Nephron progenitor cell (in vitro differentiated cells): ENCODE measurements around the gene SIRPB2.
A peak's percentile ranks its signal among the peaks of the same experiment; 100 is the strongest.

ENCODE experiments used
- DNase-seq: peaks from one replicate; pipeline ENCODE4 v3.0.0; 2021
- H3K27ac Mint-ChIP-seq: 2 replicates; pipeline ENCODE4 v1.8.0; 2021; ENCODE audit warnings: mild to moderate bottlenecking, moderate library complexity, mixed read lengths
- H3K27me3 Mint-ChIP-seq: 2 replicates; pipeline ENCODE4 v1.8.0; 2021; ENCODE audit warnings: mild to moderate bottlenecking, low read depth, mixed read lengths; ENCODE audit not compliant: poor library complexity
- H3K36me3 Mint-ChIP-seq: 2 replicates; pipeline ENCODE4 v1.8.0; 2021; ENCODE audit warnings: low read depth, mixed read lengths
- H3K4me1 Mint-ChIP-seq: 2 replicates; pipeline ENCODE4 v1.8.0; 2021; ENCODE audit warnings: mixed read lengths
- H3K4me3 Mint-ChIP-seq: 2 replicates; pipeline ENCODE4 v1.8.0; 2021; ENCODE audit warnings: mild to moderate bottlenecking, moderate library complexity, mixed read lengths
- H3K9me3 Mint-ChIP-seq: 2 replicates; pipeline ENCODE4 v1.8.0; 2021; ENCODE audit warnings: mild to moderate bottlenecking, moderate library complexity, mixed read lengths
- TF ChIP-seq, protein P1 (sequence below): fragments of 200-600 bp; sonication (generic); IDR thresholded peaks from 2 replicates; pipeline ENCODE4 v1.5.0; 2021; ENCODE audit warnings: antibody characterized with exemption

Gene SIRPB2

DNA sequence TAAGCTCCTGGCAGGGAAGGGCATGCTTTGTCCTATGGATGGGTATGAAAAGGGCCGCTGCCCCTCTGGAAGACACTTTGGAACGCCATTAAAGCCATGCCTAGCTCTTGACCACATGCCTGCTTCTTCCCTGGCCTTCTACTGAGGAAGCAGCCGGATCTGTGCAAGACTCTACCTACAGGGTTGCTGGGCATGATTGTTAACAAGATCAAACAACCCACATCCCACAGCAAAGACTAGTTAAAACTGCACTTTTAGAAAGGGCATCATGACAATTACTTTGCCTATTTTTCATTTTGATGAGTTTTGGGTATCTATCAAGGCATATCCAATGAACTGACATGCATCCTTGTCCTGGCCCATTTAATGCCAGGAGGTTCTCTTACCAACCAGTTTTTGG lies 50.1 kb downstream of the SIRPB2 start:
- Mint-ChIP-seq H3K4me1 (no peaks in the 10 kb centered on the region), H3K27me3 (no peaks in the 10 kb centered on the region), H3K27ac (no peak overlapping the region), H3K9me3 (no peaks in the 10 kb centered on the region), H3K4me3 (no peak overlapping the region), H3K36me3 (peaks cover 38% of the 10 kb centered on the region)
- DNase-seq, result no peak
- TF ChIP-seq, protein P1, sequence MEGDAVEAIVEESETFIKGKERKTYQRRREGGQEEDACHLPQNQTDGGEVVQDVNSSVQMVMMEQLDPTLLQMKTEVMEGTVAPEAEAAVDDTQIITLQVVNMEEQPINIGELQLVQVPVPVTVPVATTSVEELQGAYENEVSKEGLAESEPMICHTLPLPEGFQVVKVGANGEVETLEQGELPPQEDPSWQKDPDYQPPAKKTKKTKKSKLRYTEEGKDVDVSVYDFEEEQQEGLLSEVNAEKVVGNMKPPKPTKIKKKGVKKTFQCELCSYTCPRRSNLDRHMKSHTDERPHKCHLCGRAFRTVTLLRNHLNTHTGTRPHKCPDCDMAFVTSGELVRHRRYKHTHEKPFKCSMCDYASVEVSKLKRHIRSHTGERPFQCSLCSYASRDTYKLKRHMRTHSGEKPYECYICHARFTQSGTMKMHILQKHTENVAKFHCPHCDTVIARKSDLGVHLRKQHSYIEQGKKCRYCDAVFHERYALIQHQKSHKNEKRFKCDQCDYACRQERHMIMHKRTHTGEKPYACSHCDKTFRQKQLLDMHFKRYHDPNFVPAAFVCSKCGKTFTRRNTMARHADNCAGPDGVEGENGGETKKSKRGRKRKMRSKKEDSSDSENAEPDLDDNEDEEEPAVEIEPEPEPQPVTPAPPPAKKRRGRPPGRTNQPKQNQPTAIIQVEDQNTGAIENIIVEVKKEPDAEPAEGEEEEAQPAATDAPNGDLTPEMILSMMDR, result no peak

DNA sequence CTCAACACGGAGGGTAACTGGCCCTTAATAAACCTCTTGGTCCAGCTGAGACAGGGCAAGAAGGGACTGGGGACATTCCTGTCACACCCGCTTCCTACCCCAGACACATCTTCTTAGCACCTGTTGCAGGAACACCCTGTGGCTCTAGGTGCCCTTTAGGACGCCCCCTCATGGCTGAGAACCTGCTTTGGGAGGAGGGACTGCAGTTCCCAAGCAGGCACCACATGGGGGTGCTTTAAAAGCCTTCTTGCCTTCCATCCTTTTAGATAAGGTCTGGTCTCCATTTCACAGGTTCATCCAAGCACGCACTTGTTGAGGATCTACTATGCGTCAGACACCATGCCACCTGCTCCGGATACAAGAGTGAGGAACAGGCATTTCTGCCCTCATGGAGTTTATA lies 51.2 kb downstream of the SIRPB2 start:
- H3K36me3 Mint-ChIP-seq, result peaks cover 30% of the 10 kb centered on the region
- TF ChIP-seq, protein P1, result no peak
- no peak overlapping the region for H3K4me3 Mint-ChIP-seq
- DNase-seq, result no peak
- H3K9me3 Mint-ChIP-seq, result no peaks in the 10 kb centered on the region
- H3K27ac Mint-ChIP-seq, result peak overlapping the region; percentile 73
- H3K27me3 Mint-ChIP-seq, result no peaks in the 10 kb centered on the region
- no peaks in the 10 kb centered on the region for H3K4me1 Mint-ChIP-seq

DNA sequence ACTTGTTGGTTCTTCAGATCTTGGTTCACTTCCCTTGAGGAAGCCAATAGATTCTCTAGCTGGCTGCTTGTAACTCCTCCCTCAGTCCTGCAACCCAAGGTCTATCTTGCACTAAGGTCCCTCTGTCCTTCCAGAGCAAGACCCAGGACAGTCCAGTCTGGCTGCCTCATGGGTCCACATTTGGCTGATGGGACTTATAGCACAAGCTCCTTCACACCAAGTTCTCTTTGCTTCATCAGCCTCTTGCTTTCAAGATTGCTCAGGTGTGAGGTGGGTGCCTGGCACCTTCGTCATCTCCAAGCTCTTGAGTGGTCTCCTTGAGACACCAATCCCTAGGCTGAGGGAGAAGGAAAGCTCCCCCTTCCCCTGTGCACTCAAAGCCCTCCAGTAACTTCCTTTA lies 52.9 kb downstream of the SIRPB2 start:
- Mint-ChIP-seq H3K36me3 (peaks cover 31% of the 10 kb centered on the region), H3K27me3 (no peaks in the 10 kb centered on the region), H3K9me3 (peaks cover 9% of the 10 kb centered on the region), H3K27ac (no peak overlapping the region), H3K4me3 (no peak overlapping the region), H3K4me1 (no peaks in the 10 kb centered on the region)
- no peak for DNase-seq
- TF ChIP-seq, protein P1, result no peak

DNA sequence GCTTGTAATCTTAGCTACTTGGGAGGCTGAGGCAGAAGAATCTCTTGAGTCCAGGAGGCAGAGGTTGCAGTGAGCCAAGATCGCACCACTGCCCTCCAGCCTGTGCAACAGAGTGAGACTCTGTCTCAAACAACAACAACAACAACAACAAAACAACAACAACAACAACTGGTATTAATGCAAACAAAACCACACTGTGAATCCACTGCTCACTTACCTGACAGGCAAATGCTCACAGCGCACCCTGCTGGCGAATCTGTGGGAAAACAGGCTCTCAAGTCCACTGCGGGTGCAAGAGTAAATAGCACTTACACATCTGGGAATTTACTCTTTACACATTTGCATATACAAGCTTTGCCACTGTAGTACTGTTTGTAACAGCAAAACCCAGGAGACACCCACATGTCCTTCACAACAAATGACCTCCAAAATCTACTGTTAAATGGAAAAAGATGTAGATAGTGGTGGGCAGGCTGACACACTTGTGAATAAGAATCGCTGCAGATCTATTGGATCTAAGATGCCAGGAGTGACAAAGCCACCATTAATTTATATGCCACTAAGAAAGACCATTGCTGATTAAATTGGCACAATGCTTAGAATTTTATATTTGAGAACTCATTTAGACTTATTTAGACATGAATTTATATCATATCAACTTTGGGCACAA lies 53.9 kb downstream of the SIRPB2 start:
- TF ChIP-seq, protein P1, result peak; percentile 77
- H3K27ac Mint-ChIP-seq, result no peak overlapping the region
- H3K4me1 Mint-ChIP-seq, result no peaks in the 10 kb centered on the region
- peaks cover 17% of the 10 kb centered on the region for H3K9me3 Mint-ChIP-seq
- no peaks in the 10 kb centered on the region for H3K27me3 Mint-ChIP-seq
- peak; percentile 78 for DNase-seq
- peaks cover 30% of the 10 kb centered on the region for H3K36me3 Mint-ChIP-seq
- no peak overlapping the region for H3K4me3 Mint-ChIP-seq

DNA sequence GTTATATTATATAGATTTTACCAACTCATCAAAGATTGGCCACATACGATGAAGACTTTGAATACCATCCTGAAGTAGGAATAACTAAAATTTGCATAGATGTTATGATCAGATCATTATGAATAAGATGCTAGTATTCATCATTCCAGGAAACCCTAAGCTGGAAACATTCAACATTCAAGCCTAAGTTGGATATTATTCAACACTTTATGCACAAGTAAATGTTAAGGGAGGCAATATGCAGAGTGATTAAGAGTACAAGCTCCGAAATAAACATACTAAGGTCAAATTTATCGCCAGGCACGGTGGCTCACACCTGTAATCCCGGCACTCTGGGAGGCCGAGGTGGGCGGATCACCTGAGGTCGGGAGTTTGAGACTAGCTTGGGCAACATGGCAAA lies 55.0 kb downstream of the SIRPB2 start:
- no peak overlapping the region for H3K4me3 Mint-ChIP-seq
- peaks cover 34% of the 10 kb centered on the region for H3K36me3 Mint-ChIP-seq
- no peaks in the 10 kb centered on the region for H3K27me3 Mint-ChIP-seq

DNA sequence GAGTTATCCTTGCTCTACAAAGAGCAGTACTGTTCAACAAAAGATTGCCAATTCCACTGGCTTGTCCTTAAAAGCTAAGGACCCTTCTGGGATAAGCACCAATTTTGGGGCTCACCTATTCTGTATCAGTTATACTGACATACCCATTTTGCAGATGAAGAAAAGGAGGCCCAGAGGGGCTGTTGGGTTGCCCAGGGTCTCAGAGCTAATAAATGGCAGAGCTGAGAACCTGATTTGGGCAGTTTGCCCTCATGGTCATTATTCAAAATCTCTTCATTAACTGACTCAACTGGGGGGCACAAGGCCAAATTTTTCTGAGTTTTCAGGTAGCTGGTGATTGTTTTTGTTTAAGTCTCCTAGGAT lies 55.9 kb downstream of the SIRPB2 start:
- Mint-ChIP-seq H3K4me3 (no peak overlapping the region), H3K9me3 (peaks cover 17% of the 10 kb centered on the region), H3K36me3 (peaks cover 33% of the 10 kb centered on the region), H3K27ac (no peak overlapping the region), H3K27me3 (no peaks in the 10 kb centered on the region), H3K4me1 (no peaks in the 10 kb centered on the region)
- no peak for DNase-seq
- TF ChIP-seq, protein P1, result no peak

More for the DNA sequence above, 55.0 kb downstream of the SIRPB2 start:
- H3K4me1 Mint-ChIP-seq, result no peaks in the 10 kb centered on the region
- DNase-seq, result no peak
- H3K9me3 Mint-ChIP-seq, result peaks cover 17% of the 10 kb centered on the region
- TF ChIP-seq, protein P1, result no peak
- H3K27ac Mint-ChIP-seq, result no peak overlapping the region
